Central memory CD4-positive, alpha-beta T cell (primary cell): ENCODE results near the gene RLF.

Source experiments
- DNase-seq: peaks from one replicate; pipeline ENCODE4 v3.0.0; 2022

The RLF gene

GRCh38 chr1:40243351-40243750 lies 82.2 kb downstream of the RLF start:
- DNase-seq = no peak

GRCh38 chr1:40244138-40244744 lies 83.1 kb downstream of the RLF start:
- no peak for DNase-seq

GRCh38 chr1:40245686-40246085 lies 84.5 kb downstream of the RLF start:
- DNase-seq = no peak

- DNase-seq = no peak
Observed at GRCh38 chr1:40247655-40248054, 86.5 kb downstream of the RLF start, which contains the start of gene TMCO2. Gene TMCO2 (plus strand): TSS chr1:40247937. CDS start chr1:40247994, 57 bp downstream.

GRCh38 chr1:40248412-40248811 lies 87.2 kb downstream of the RLF start:
- no peak for DNase-seq

- no peak for DNase-seq
Observed at GRCh38 chr1:40251456-40251855, 90.3 kb downstream of the RLF start.

- DNase-seq = no peak
Observed at GRCh38 chr1:40252601-40253000, 91.4 kb downstream of the RLF start.

- no peak for DNase-seq
Observed at GRCh38 chr1:40255231-40255630, 94.0 kb downstream of the RLF start.

- no peak for DNase-seq
Observed at GRCh38 chr1:40256401-40257084, 95.4 kb downstream of the RLF start.

- DNase-seq = no peak
Observed at GRCh38 chr1:40257313-40257687, 96.1 kb downstream of the RLF start.

GRCh38 chr1:40257688-40258444 lies 96.7 kb downstream of the RLF start, which contains the start of gene ZMPSTE24:
Gene ZMPSTE24 (plus strand): TSS chr1:40258236. CDS start chr1:40258272, 36 bp downstream.
- DNase-seq = peak; percentile 95

GRCh38 chr1:40258445-40258769 lies 97.2 kb downstream of the RLF start:
- no peak for DNase-seq

- no peak for DNase-seq
Observed at GRCh38 chr1:40264354-40264781, 103.2 kb downstream of the RLF start.

- DNase-seq = no peak
Observed at GRCh38 chr1:40265298-40265697, 104.1 kb downstream of the RLF start.

GRCh38 chr1:40265919-40266318 lies 104.7 kb downstream of the RLF start:
- no peak for DNase-seq

GRCh38 chr1:40266786-40267535 lies 105.8 kb downstream of the RLF start:
- DNase-seq = no peak

- no peak for DNase-seq
Observed at GRCh38 chr1:40267767-40268187, 106.6 kb downstream of the RLF start.

GRCh38 chr1:40268211-40268610 lies 107.0 kb downstream of the RLF start:
- DNase-seq = no peak

GRCh38 chr1:40270152-40270834 lies 109.1 kb downstream of the RLF start:
- DNase-seq = no peak

GRCh38 chr1:40272653-40273213 lies 111.5 kb downstream of the RLF start:
- no peak for DNase-seq

- no peak for DNase-seq
Observed at GRCh38 chr1:40273547-40274166, 112.5 kb downstream of the RLF start.

- DNase-seq = no peak
Observed at GRCh38 chr1:40274331-40274730, 113.1 kb downstream of the RLF start.
